NCI-H1694 (cell line): ENCODE measurements around the gene FYN.

ENCODE experiments used
- DNase-seq: peaks from one replicate; lab custom pipeline; 2025; lab: John Stamatoyannopoulos, UW

FYN gene

DNA sequence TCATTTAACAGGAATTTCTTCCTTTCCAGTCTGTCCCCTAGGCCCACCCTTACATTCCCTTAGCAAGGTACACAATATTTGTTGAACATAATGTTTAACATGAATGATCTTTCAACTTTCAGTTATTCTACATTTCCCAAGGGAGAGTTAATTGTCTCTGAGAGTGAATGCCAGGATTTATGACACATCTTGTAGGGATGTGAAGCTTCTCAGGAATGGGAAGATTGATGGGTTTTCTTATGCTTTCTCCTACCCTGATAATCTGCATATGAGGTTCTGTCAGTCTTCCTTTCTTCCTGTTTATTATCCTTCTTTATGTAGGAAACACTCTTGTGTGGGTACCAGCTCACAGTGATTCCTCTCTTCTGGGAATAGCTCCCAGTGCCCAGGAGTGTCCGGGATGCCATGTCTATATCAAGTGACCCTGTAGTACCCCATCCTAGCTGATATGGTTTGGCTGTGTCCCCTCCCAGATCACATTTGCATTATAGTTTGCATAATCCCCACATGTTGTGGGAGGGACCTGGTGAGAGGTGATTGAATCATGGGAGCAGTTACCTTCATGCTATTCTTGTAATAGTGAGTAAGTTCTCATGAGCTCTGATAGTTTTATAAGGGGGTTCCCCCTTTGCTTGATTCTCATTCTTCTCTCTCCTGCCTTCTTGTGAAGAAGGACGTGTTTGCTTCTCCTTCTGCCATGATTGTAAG lies 7.1 kb upstream of the FYN start:
- no peak for DNase-seq

GRCh38 chr6:111875741-111876140 lies 2.5 kb upstream of the FYN start:
- DNase-seq, result no peak

DNA sequence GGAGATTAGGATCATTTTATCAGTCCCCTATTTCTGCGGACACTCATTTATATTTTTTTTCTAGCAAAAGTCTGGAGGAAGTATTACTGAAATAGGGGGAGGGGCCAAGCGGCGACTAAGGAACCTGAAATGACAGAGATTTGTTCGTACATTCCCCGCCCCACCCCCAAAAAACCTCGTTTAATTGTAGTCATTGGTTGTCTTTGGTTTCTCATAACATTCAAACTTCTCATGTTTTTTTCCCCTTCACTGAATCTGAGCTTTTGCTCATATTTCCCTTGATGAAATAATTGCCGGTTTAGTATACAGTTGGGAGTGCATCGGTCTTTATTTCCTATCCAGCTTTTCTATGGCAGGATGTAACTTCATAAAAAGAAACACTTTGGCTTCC lies 768 bp upstream of the FYN start:
- no peak for DNase-seq

DNA sequence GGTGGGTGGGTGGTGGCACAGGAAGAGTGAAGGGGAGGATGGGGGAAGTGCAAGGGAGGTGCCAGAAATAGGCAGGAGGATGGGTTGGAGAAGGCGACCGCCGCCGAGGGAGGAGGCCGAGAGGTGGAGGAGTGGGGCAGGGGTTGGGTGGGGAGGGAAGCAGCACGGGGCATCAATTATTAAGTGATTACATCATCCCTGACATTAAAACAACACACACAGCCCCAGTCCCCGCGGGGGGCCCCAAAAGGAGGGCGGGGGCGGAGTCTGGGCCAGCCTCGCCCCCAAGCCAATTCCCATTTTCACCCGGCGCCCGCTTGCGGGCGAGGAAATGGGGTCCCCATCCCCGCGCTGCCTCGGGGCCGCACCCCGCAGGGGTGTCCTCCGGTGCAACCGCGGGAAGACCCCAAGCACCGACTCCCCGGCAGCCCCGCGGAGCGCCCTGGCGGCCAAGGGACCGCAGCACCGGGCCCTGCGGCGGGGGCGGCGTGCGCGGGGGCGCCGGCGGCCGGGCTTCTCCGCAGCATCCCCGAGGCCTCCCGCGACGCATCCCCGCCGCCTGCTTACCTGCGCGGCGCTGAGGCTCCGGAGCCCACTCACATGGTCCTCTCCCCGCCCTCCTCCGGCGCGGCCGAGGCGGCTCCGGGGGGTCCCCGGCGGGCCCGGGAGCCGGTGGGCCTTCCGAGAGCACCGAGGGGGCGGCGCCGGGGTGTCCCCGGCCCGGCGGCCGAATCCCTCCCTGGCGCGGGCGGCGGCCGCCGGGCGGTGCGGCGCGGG lies 663 bp downstream of the FYN start:
- DNase-seq, result peak; percentile 23

DNA sequence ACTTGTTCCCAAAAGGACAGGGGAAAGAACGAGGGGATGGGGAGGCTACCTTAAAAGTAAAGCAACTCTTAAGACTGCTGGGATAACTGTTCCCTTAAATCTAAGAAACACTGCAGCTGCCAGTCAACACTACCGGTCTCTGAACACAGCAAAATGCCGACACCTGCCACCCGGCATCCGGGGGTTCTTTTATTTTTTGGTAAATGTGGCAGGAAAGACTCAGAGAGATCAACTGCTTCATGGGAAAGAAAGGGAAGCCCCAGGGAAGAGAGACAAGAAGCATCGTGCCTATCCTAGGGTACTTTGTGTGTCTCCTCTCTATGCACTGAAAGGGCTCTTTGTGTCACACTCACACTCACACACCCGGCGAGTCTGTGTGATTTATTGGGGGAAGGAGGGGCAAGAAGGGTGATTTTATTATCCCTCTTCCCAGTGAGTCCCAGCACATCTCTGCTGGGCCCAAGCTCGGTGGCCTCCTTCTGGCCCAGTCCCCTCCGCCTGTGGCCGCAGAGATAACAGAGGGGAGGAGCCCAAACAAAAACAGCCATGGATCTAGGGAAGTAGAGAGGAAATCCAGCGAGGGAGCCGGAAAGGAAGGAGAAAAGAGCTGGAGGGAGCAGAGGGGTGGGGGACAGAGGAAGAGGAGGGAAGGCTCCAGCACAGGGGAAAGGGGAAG lies 1.4 kb downstream of the FYN start:
- DNase-seq, result no peak

- no peak for DNase-seq
Observed at GRCh38 chr6:111871207-111871606, 2.0 kb downstream of the FYN start.

- DNase-seq, result no peak
Observed at GRCh38 chr6:111870742-111871064, 2.5 kb downstream of the FYN start.

DNA sequence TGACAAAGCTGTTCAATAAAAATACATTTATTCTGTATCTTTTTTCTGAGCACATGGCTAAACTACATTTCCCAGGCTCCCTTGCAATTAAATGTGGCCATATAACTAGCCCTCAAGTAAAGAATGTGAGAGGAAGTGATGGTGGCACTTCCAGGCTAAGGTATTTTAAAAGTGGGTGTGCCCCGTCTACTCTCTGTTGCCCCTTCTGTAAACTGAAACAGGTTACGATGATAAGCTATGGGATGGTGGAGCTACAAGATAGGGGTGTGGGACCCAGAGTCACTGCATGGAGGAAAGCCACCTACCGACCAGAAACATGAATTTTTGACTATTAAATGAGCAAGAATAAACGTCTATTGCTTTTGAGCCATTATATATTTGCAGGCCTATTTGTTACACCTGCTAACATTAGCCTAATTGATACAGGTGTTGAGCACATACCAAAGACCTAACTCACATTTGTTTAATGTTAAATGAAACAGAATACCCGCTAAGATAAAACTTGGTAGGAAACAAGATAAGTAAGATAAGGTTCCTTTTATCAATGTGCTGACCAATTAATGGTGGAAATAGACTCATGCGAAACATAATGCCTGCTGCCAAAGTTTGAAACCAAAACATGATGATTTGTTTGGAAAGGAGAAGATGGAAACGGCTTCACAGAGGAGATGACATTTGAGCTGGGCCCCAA lies 3.1 kb downstream of the FYN start:
- DNase-seq, result no peak

GRCh38 chr6:111866857-111867256 lies 6.4 kb downstream of the FYN start:
- no peak for DNase-seq

- DNase-seq, result no peak
Observed at GRCh38 chr6:111865909-111866546, 7.2 kb downstream of the FYN start.

DNA sequence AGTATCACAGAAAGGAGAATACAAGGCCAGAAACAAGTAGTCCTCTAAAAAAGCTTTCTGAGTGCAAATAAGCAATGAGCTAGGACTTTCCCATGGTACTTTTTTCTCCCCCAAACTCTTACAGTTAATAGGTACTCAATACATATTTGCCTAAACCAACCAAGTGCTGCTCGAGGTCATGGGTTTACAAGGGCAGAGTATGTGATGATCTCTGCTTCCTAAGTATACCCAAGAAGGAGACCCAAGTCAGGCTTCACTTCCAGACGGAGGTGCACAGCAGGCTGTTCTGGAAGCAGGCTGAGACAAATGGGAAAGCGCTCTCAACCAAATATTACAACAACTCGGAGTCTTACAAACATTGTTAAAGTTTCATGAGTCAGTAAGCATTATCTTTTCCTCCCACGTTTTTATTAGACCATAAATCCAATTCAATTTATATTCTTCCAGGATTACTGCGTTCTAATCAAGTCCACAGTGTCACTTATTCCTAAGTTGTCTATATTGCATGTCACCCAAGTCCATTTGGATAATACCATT lies 8.1 kb downstream of the FYN start:
- no peak for DNase-seq

GRCh38 chr6:111864138-111865048 lies 8.9 kb downstream of the FYN start:
- no peak for DNase-seq

GRCh38 chr6:111862741-111863140 lies 10.5 kb downstream of the FYN start:
- no peak for DNase-seq

- DNase-seq, result no peak
Observed at GRCh38 chr6:111862314-111862713, 10.9 kb downstream of the FYN start.

GRCh38 chr6:111861431-111861885 lies 11.8 kb downstream of the FYN start:
- DNase-seq, result no peak

DNA sequence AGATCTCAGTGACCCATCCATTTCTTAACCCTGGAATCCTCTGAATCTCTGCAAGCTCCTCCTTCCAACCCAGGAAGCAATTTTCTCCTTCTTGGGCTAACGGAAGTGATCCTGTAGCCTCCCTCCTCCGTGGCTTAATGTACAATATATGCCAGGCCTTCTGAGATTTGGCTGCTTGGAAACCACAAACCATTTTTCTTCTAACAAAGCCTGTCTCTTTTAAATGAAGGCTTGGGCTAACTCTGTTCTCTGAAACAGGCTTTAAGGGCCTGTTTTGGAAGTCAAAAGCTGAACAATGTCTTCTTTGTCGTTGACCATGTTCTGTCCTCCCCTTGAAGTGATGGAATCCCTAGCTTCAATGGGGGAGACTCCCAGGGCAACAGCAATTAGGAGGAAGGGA lies 14.9 kb downstream of the FYN start:
- DNase-seq, result no peak

- DNase-seq, result no peak
Observed at GRCh38 chr6:111857674-111858337, 15.4 kb downstream of the FYN start.

DNA sequence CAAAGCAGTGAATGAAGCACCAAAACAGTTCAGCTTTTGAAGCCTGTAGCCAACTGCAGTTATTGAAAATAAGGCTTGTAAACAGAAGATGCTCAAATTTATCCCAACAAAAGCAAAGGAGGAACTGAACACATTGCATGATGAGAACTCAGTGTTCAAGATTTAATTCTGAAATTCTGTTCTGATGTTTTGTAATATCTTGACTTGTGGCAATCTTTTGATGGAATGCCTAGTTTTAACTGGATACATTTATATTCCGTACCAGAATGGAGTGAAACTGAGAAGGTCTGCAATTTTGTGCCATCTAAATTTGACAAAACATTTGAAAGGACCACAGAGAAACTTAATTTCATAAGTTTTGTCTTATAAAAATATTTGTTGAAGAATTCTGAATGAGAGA lies 17.5 kb downstream of the FYN start:
- no peak for DNase-seq

- no peak for DNase-seq
Observed at GRCh38 chr6:111854683-111855082, 18.6 kb downstream of the FYN start.

- no peak for DNase-seq
Observed at GRCh38 chr6:111852725-111853124, 20.5 kb downstream of the FYN start.
